Measurements from ENCODE around the gene GAB1.

The GAB1 gene

GRCh38 chr4:143424276-143424675 lies 87.6 kb downstream of the GAB1 start:
- no peak for DNase-seq

GRCh38 chr4:143431526-143432257 lies 95.0 kb downstream of the GAB1 start:
- no peak for DNase-seq

- no peak for DNase-seq
These were observed 95.5 kb downstream of the GAB1 start for GRCh38 chr4:143432258-143432591.

GRCh38 chr4:143433231-143433630 lies 96.6 kb downstream of the GAB1 start:
- no peak for DNase-seq

- DNase-seq = no peak
These were observed 99.3 kb downstream of the GAB1 start for GRCh38 chr4:143435955-143436354.

GRCh38 chr4:143437476-143437875 lies 100.8 kb downstream of the GAB1 start:
- DNase-seq = no peak

GRCh38 chr4:143437937-143438336 lies 101.3 kb downstream of the GAB1 start:
- DNase-seq = no peak

GRCh38 chr4:143438710-143439109 lies 102.0 kb downstream of the GAB1 start:
- DNase-seq = no peak

DNA sequence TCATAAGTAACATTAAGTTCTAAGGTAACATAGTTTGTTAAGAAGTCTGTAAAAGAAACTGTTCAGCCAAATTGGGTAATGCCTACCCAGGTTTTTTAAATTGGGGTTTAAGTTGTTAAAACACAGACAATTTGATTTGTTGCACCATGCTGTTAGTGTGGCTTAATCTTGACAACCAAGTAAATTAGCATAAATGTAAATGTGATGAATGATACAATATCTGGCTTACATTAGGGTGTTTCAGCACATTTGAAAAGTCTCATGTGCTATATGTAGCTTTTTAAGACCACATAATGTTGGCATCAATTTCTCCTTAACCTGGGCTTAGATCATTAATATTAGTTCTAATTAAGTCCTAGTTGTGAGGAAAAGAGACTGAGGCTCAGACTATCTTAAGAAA lies 104.4 kb downstream of the GAB1 start:
- DNase-seq = no peak

DNA sequence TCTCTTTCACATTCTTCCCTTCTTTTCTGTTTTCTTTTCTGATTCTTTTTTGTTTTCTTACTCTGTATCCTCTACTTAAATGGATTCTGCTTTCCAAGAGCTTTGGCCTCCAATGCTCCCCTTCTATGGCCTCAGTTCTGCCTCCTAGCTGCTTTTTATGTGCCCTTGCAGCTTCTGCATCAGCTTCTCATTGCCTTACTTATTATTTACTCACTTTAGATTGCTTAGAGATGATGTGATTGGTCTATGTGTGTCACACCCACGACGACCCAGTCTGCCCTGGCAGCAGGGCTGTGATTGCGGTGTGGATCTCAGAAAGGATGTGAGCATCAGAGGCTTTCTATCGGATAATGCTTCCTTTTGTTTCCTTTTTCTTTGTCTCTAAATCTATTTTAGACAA lies 105.0 kb downstream of the GAB1 start:
- DNase-seq = no peak

DNA sequence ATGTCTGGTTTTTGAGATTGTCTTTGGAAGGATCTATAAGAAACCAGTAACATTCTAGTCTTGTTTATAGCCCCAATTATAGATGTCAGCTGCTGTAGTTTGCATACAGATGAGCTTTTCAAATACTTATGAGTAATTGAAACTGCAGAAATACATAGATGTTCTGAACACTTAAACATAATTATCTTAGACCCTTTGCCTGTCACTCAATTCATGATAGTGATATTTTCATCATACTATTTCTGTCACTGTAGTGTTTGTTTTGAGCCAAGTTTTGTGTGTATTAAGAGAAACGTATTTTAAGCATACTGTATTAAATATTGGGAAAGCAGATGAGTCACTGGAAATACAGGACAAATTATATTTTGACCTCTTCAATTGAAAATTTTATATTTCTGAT lies 107.1 kb downstream of the GAB1 start:
- no peak for DNase-seq

DNA sequence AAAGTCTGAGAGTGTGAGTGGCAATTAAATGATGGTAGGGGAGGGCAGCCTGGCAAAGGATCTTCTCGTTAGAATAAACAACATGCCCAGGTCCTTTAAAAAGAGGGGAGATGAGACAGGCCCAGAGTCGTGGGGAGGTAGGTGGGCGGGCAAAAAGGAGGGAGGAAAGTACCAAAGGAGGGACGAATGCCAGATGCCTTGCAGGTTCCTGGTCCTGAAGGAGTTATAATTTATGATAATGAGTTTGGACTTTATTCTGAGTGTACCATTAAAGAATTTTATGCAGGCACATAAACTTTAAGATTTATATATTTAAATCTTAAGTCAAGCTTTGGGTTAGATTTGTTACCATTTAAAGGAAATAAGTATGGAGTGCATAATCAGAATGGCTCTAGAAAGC lies 114.5 kb downstream of the GAB1 start:
- no peak for DNase-seq

GRCh38 chr4:143455211-143455610 lies 118.5 kb downstream of the GAB1 start:
- no peak for DNase-seq

- no peak for DNase-seq
These were observed 122.3 kb downstream of the GAB1 start for GRCh38 chr4:143458966-143459365.

DNA sequence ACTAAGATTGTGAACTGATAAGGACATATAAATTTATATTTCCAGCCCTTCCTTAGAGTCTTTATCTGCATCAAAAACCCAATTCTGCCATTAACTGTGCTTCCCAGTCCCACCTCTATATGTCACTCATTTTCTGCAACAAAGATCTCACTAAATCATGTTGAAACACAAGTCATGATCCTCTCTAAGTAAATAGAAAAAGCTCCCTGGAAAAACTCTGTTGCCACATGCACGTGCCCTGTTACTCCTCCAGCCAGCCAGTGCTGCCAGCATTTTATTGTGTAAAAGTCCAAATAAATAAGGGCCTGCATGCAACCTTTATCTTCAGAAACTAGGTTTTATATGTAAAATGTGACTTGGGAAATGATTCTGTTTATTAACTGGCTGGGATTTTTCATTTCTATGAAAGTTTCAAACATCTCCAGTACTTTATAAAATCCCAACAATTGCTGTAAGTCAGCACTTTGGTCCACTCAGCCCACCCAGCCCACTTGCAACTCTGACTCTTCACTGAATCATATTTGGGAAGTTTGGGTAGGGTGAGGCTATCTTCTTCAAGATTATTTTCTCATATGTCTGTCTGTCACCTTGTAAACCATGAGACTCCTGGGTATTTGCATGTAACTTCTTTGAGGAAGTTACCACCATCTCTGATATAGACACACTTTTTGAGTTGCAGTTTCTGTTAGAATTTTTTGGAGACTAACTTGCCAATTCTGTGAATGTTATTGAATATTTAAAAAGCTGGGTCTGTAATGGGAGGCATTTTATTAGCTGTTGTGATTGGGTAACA lies 136.9 kb downstream of the GAB1 start:
- DNase-seq = no peak

GRCh38 chr4:143477487-143477886 lies 140.8 kb downstream of the GAB1 start:
- DNase-seq = no peak

DNA sequence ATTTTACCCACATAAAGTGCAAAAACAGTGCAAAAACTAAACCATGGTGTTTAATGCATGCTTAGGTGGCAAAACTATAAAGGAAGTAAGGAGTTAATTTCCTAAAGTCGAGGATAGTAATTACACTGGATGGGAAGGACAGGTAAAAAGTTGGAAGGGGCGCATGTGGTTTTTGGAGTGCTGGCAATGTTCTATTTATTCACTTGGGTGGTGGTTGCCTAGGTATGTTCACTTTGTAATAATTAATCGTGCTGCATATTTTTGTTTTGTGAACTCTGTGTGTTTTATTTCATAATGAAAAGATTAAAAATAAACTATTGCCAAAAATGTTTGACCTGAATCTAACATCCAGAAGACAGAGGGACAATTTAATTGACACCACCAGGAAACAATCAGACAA lies 144.7 kb downstream of the GAB1 start:
- no peak for DNase-seq

GRCh38 chr4:143482840-143483239 lies 146.2 kb downstream of the GAB1 start:
- no peak for DNase-seq

- no peak for DNase-seq
These were observed 149.6 kb downstream of the GAB1 start for GRCh38 chr4:143486314-143486713.

- DNase-seq = no peak
These were observed 152.0 kb downstream of the GAB1 start for GRCh38 chr4:143488687-143489086.

GRCh38 chr4:143489106-143489505 lies 152.4 kb downstream of the GAB1 start:
- no peak for DNase-seq

GRCh38 chr4:143498021-143498420 lies 161.3 kb downstream of the GAB1 start:
- DNase-seq = no peak

GRCh38 chr4:143502231-143502630 lies 165.6 kb downstream of the GAB1 start:
- DNase-seq = no peak

DNA sequence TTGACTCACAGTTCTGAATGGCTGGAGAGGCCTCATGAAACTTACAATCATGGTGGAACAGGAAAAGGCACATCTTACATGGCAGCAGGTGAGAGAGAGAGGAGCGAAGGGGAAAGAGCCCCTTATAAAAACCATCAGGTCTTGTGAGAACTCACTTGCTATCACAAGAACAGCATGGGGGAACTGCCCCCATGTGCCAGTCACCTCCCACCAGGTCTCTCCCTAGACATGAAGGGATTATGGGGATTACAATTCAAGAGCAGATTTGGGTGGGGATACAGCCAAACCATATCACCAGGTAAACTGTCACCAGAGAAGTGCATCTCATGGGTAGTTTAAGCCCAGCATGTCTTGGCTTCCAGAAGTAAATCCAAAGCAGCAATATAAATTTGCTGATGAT lies 169.4 kb downstream of the GAB1 start:
- no peak for DNase-seq

GRCh38 chr4:143511906-143512305 lies 175.2 kb downstream of the GAB1 start:
- no peak for DNase-seq

Measured in activated effector memory CD4-positive, alpha-beta T cell treated with anti-CD3 and anti-CD28 coated beads, Interleukin-2, amount 50 U/mL, for 16 hours (primary cell).